ENCODE measurements around the gene IDH3A.

Gene IDH3A

GRCh38 chr15:78204351-78205309 is 55.5 kb downstream of the IDH3A start:
- Histone ChIP-seq H3K27ac (no peak overlapping the region), H3K4me1 (ENCODE audit: low read depth, poor library complexity, severe bottlenecking) (no peaks in the 10 kb centered on the region), H3K27me3 (ENCODE audit: insufficient read depth, low read depth) (no peaks in the 10 kb centered on the region), H4K20me1 (ENCODE audit: insufficient read depth) (no peaks in the 10 kb centered on the region), H3K9ac (no peak overlapping the region), H3K4me2 (no peak overlapping the region), H3K79me2 (ENCODE audit: insufficient read depth, low read depth) (no peaks in the 10 kb centered on the region), H3K36me3 (ENCODE audit: insufficient read depth) (no peaks in the 10 kb centered on the region), H2AFZ (ENCODE audit: low read depth) (no peak overlapping the region), H3K4me3 (IDR thresholded peaks at IDR 0.05; ENCODE audit: insufficient read depth, low read depth, low read length) (no peak overlapping the region)
- no peak for TF ChIP-seq CTCF (conservative IDR thresholded peaks at IDR 0.05; ENCODE audit: low read depth, low read length)

GRCh38 chr15:78205337-78205736 is 56.2 kb downstream of the IDH3A start:
- Histone ChIP-seq H3K4me1 (ENCODE audit: low read depth, poor library complexity, severe bottlenecking) (no peaks in the 10 kb centered on the region), H3K9ac (no peak overlapping the region), H4K20me1 (ENCODE audit: insufficient read depth) (no peaks in the 10 kb centered on the region), H3K79me2 (ENCODE audit: insufficient read depth, low read depth) (no peaks in the 10 kb centered on the region), H2AFZ (ENCODE audit: low read depth) (no peak overlapping the region), H3K36me3 (ENCODE audit: insufficient read depth) (no peaks in the 10 kb centered on the region), H3K4me3 (IDR thresholded peaks at IDR 0.05; ENCODE audit: insufficient read depth, low read depth, low read length) (no peak overlapping the region), H3K27me3 (ENCODE audit: insufficient read depth, low read depth) (no peaks in the 10 kb centered on the region), H3K4me2 (no peak overlapping the region), H3K27ac (no peak overlapping the region)
- TF ChIP-seq CTCF (conservative IDR thresholded peaks at IDR 0.05; ENCODE audit: low read depth, low read length) = no peak

- no peak for TF ChIP-seq CTCF (conservative IDR thresholded peaks at IDR 0.05; ENCODE audit: low read depth, low read length)
- Histone ChIP-seq H3K27me3 (ENCODE audit: insufficient read depth, low read depth) (no peaks in the 10 kb centered on the region), H3K4me1 (ENCODE audit: low read depth, poor library complexity, severe bottlenecking) (no peaks in the 10 kb centered on the region), H3K9ac (no peak overlapping the region), H3K4me3 (IDR thresholded peaks at IDR 0.05; ENCODE audit: insufficient read depth, low read depth, low read length) (no peak overlapping the region), H3K4me2 (no peak overlapping the region), H3K79me2 (ENCODE audit: insufficient read depth, low read depth) (no peaks in the 10 kb centered on the region), H4K20me1 (ENCODE audit: insufficient read depth) (no peaks in the 10 kb centered on the region), H3K36me3 (ENCODE audit: insufficient read depth) (no peaks in the 10 kb centered on the region), H2AFZ (ENCODE audit: low read depth) (no peak overlapping the region), H3K27ac (no peak overlapping the region)
These were observed 56.7 kb downstream of the IDH3A start for GRCh38 chr15:78205856-78206255.

- H3K4me1 ChIP-seq (ENCODE audit: low read depth, poor library complexity, severe bottlenecking) = no peaks in the 10 kb centered on the region
- H3K4me3 ChIP-seq (IDR thresholded peaks at IDR 0.05; ENCODE audit: insufficient read depth, low read depth, low read length) = no peak overlapping the region
- TF ChIP-seq CTCF (conservative IDR thresholded peaks at IDR 0.05; ENCODE audit: low read depth, low read length) = no peak
- H3K27ac ChIP-seq = no peak overlapping the region
- H2AFZ ChIP-seq (ENCODE audit: low read depth) = no peak overlapping the region
- H3K79me2 ChIP-seq (ENCODE audit: insufficient read depth, low read depth) = no peaks in the 10 kb centered on the region
- no peaks in the 10 kb centered on the region for H3K36me3 ChIP-seq (ENCODE audit: insufficient read depth)
- no peak overlapping the region for H3K9ac ChIP-seq
- no peak overlapping the region for H3K4me2 ChIP-seq
- H4K20me1 ChIP-seq (ENCODE audit: insufficient read depth) = no peaks in the 10 kb centered on the region
- no peaks in the 10 kb centered on the region for H3K27me3 ChIP-seq (ENCODE audit: insufficient read depth, low read depth)
These were observed 57.4 kb downstream of the IDH3A start for GRCh38 chr15:78206326-78207109.
